ELF-1 (cell line): Measurements from ENCODE around the gene NSDHL.
"Not testable (repeated sequence)": the region's sequence is repeated elsewhere in the genome, so short reads cannot be mapped to it uniquely, and the experiment has no call there.

Experiments used
- DNase-seq: peaks from one replicate; pipeline ENCODE4 v3.0.0-alpha.2; 2016; ENCODE audit warnings: low read depth, low spot score

The NSDHL gene

GRCh38 chrX:152830312-152831305, at the start of gene NSDHL, which contains the start of gene CETN2:
Gene NSDHL (plus strand): TSS chrX:152831063. CDS start chrX:152846325, 15,262 bp downstream.
Gene CETN2 (minus strand): TSS chrX:152830757. CDS start chrX:152830710, 47 bp downstream.
- DNase-seq = peak; percentile 99

GRCh38 chrX:152787062-152787461, 43.8 kb upstream of the NSDHL start:
- DNase-seq = not testable (repeated sequence)

- no peak for DNase-seq
Measured at GRCh38 chrX:152798945-152799344, 31.9 kb upstream of the NSDHL start.

GRCh38 chrX:152806035-152806434, 24.8 kb upstream of the NSDHL start:
- DNase-seq = no peak

GRCh38 chrX:152810403-152810802, 20.5 kb upstream of the NSDHL start:
- peak; percentile 40 for DNase-seq

- DNase-seq = no peak
Measured at GRCh38 chrX:152813206-152813605, 17.7 kb upstream of the NSDHL start.

- DNase-seq = no peak
Measured at GRCh38 chrX:152814048-152814447, 16.8 kb upstream of the NSDHL start.

GRCh38 chrX:152817078-152817764, 13.6 kb upstream of the NSDHL start:
- DNase-seq = peak; percentile 32

- no peak for DNase-seq
Measured at GRCh38 chrX:152818356-152818755, 12.5 kb upstream of the NSDHL start.

- DNase-seq = no peak
Measured at GRCh38 chrX:152819266-152819665, 11.6 kb upstream of the NSDHL start.

GRCh38 chrX:152819732-152820131, 11.1 kb upstream of the NSDHL start:
- no peak for DNase-seq

- peak; percentile 61 for DNase-seq
Measured at GRCh38 chrX:152821145-152821765, 9.6 kb upstream of the NSDHL start.

- no peak for DNase-seq
Measured at GRCh38 chrX:152822383-152823086, 8.3 kb upstream of the NSDHL start.

- no peak for DNase-seq
Measured at GRCh38 chrX:152823657-152824056, 7.2 kb upstream of the NSDHL start.

GRCh38 chrX:152824841-152825374, 6.0 kb upstream of the NSDHL start:
- DNase-seq = no peak

GRCh38 chrX:152831391-152831790, 528 bp downstream of the NSDHL start:
- DNase-seq = no peak

- no peak for DNase-seq
Measured at GRCh38 chrX:152832520-152832919, 1.7 kb downstream of the NSDHL start.

GRCh38 chrX:152833378-152833777, 2.5 kb downstream of the NSDHL start:
- DNase-seq = no peak

GRCh38 chrX:152835470-152835869, 4.6 kb downstream of the NSDHL start:
- DNase-seq = not testable (repeated sequence)

- no peak for DNase-seq
Measured at GRCh38 chrX:152842772-152843338, 12.0 kb downstream of the NSDHL start.

- DNase-seq = no peak
Measured at GRCh38 chrX:152843852-152844251, 13.0 kb downstream of the NSDHL start.
